Sigmoid colon (tissue), 4 donors: ENCODE results near the gene FLT1.

Experiments used
- CTCF ChIP-seq, 4 experiments: fragments of 450-650 bp in 3 of 4; fragments of 200-600 bp in 1 of 4; IDR thresholded peaks; one replicate each; pipeline ENCODE4 v1.5.1; 2016 to 2019; ENCODE audit warnings: antibody characterized with exemption in 4 of 4, mild to moderate bottlenecking in 3 of 4, moderate library complexity in 2 of 4
- EP300 ChIP-seq, 4 donors: sonication (generic); formaldehyde crosslinking; IDR thresholded peaks; one replicate each; pipeline ENCODE4 v1.6.1; 2017; ENCODE audit warnings: antibody characterized with exemption in 4 of 4

GRCh38 chr13:28510542-28510941 lies 15.6 kb upstream of the FLT1 start:
- no peak for TF ChIP-seq CTCF (IDR thresholded peaks at IDR 0.05)
- no peak for TF ChIP-seq EP300 (IDR thresholded peaks at IDR 0.05)
